ENCODE measurements around the gene IL16.

DNA sequence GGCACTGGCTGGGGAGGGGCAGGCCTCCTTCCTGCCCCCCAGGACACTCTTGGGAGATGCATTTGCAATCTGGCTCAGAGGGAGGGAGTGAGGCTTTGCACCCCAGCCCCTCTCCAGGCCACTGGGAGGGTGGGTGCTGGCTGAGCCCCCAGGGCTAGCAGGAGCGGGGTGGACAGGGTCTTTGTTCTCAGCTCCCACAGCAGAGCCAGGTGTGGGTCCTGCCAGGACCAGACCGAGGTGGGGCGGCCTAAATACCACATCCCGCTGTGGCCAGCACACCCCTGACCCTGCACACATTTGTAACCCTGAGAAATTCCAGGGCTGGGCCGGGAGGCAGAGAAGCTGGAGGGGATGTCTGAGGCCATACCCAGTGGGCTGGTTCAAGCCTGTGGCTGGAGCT is 86.2 kb downstream of the IL16 start:
- TF ChIP-seq CEBPB (IDR thresholded peaks at IDR 0.05) (no peak), RAD21 (IDR thresholded peaks at IDR 0.05; ENCODE audit: low read depth) (no peak), YY1 (IDR thresholded peaks at IDR 0.05; ENCODE audit: low read depth) (no peak), EP300 (IDR thresholded peaks at IDR 0.05; ENCODE audit: borderline replicate concordance) (no peak), TAF1 (IDR thresholded peaks at IDR 0.05; ENCODE audit: low read depth) (no peak), CREB1 (IDR thresholded peaks at IDR 0.05; ENCODE audit: low read depth) (no peak)
- TF ChIP-seq, protein P1, sequence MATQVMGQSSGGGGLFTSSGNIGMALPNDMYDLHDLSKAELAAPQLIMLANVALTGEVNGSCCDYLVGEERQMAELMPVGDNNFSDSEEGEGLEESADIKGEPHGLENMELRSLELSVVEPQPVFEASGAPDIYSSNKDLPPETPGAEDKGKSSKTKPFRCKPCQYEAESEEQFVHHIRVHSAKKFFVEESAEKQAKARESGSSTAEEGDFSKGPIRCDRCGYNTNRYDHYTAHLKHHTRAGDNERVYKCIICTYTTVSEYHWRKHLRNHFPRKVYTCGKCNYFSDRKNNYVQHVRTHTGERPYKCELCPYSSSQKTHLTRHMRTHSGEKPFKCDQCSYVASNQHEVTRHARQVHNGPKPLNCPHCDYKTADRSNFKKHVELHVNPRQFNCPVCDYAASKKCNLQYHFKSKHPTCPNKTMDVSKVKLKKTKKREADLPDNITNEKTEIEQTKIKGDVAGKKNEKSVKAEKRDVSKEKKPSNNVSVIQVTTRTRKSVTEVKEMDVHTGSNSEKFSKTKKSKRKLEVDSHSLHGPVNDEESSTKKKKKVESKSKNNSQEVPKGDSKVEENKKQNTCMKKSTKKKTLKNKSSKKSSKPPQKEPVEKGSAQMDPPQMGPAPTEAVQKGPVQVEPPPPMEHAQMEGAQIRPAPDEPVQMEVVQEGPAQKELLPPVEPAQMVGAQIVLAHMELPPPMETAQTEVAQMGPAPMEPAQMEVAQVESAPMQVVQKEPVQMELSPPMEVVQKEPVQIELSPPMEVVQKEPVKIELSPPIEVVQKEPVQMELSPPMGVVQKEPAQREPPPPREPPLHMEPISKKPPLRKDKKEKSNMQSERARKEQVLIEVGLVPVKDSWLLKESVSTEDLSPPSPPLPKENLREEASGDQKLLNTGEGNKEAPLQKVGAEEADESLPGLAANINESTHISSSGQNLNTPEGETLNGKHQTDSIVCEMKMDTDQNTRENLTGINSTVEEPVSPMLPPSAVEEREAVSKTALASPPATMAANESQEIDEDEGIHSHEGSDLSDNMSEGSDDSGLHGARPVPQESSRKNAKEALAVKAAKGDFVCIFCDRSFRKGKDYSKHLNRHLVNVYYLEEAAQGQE (IDR thresholded peaks at IDR 0.05; ENCODE audit: low read depth) = no peak
- TF ChIP-seq, protein P2, sequence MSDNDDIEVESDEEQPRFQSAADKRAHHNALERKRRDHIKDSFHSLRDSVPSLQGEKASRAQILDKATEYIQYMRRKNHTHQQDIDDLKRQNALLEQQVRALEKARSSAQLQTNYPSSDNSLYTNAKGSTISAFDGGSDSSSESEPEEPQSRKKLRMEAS (IDR thresholded peaks at IDR 0.05) = no peak
- TF ChIP-seq, protein P3, sequence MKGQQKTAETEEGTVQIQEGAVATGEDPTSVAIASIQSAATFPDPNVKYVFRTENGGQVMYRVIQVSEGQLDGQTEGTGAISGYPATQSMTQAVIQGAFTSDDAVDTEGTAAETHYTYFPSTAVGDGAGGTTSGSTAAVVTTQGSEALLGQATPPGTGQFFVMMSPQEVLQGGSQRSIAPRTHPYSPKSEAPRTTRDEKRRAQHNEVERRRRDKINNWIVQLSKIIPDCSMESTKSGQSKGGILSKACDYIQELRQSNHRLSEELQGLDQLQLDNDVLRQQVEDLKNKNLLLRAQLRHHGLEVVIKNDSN (IDR thresholded peaks at IDR 0.05) = no peak
